ENCODE measurements around the gene CTXND2. TPM values are rescaled to one million over a fixed set of nuclear protein-coding genes. Genes with fewer than 3 reads are reported as not detected.
"Not testable (repeated sequence)": the region's sequence is repeated elsewhere in the genome, so short reads cannot be mapped to it uniquely, and the experiment has no call there.

Gene CTXND2
- total and polyA plus RNA-seq, 2 donors (not counting 3 experiments of a cell fraction or from before 2014, with no cell fraction given): not detected

GRCh38 chr1:150881331-150882070, 5.4 kb upstream of the CTXND2 start:
- POLR2A ChIA-PET: no interaction called here
- dilution Hi-C loops (cut with MboI; ENCODE audit: extremely low pct_ligation_motif_present, low sequenced_read_pairs): no loop called here
- FAIRE-seq (no peak), DNase-seq (ENCODE audit: low read depth, low spot score) (no peak)
- Histone ChIP-seq H3K79me2 (ENCODE audit: control insufficient read depth, insufficient read depth, low read length) (no peaks in the 10 kb centered on the region), H3K9ac (replicated peaks; ENCODE audit: extremely low read depth, insufficient read depth, low read length) (no peak overlapping the region), H3K4me3 (replicated peaks in 1 of 3; ENCODE audit: insufficient read depth in 1 of 3, low read depth in 1 of 3, low read length in 3 of 3) (no peak overlapping the region), H4K20me1 (replicated peaks; ENCODE audit: control insufficient read depth, extremely low read depth, insufficient read depth, low read length) (no peaks in the 10 kb centered on the region), H3K36me3 (ENCODE audit: control insufficient read depth in 2 of 2, extremely low read depth in 1 of 2, insufficient read depth in 2 of 2, low read length in 2 of 2) (no peaks in the 10 kb centered on the region), H3K9me3 (replicated peaks; ENCODE audit: control insufficient read depth, insufficient read depth, low read length) (no peaks in the 10 kb centered on the region), H3K4me1 (ENCODE audit: control insufficient read depth, extremely low read depth, insufficient read depth, low read length) (no peaks in the 10 kb centered on the region), H3K4me2 (ENCODE audit: insufficient read depth, low read length) (no peak overlapping the region), H3K27me3 (ENCODE audit: control insufficient read depth in 2 of 2, insufficient read depth in 2 of 2, low read length in 2 of 2) (peaks cover 0 to 3% of the 10 kb centered on the region in 2 experiments), H3K27ac (ENCODE audit: insufficient read depth, low read depth, low read length) (no peak overlapping the region), H3K9me1 (replicated peaks; ENCODE audit: control insufficient read depth, extremely low read depth, insufficient read depth, low read length) (no peaks in the 10 kb centered on the region), H2AFZ (ENCODE audit: low read depth, low read length) (no peak overlapping the region)
- CTCF ChIA-PET: no interaction called here
- no peak for TF ChIP-seq GATA2 (IDR thresholded peaks at IDR 0.05; ENCODE audit: insufficient read depth, insufficient read length, low read depth, low read length)
- TF ChIP-seq JUN (IDR thresholded peaks at IDR 0.05; ENCODE audit: borderline replicate concordance, insufficient read depth, insufficient read length, low read depth): no peak
- no peak for TF ChIP-seq POLR2A (IDR thresholded peaks at IDR 0.05; ENCODE audit: low read depth, low read length)
- no peak for TF ChIP-seq EZH2 (IDR thresholded peaks at IDR 0.05; ENCODE audit: borderline replicate concordance, low read depth, low read length, severe bottlenecking)
- no peak for TF ChIP-seq MYC (IDR thresholded peaks at IDR 0.05; ENCODE audit: low read depth, low read length)
- no peak for TF ChIP-seq FOS (IDR thresholded peaks at IDR 0.05; ENCODE audit: borderline replicate concordance, insufficient read depth, low read length)
- TF ChIP-seq POLR2AphosphoS5 (IDR thresholded peaks at IDR 0.05; ENCODE audit: insufficient read depth, low read depth, low read length): no peak
- no peak for TF ChIP-seq MAX (IDR thresholded peaks at IDR 0.05; ENCODE audit: insufficient read depth, insufficient read length)
- TF ChIP-seq CTCF (IDR thresholded peaks at IDR 0.05; ENCODE audit: extremely low read depth in 1 of 2, insufficient read depth in 1 of 2, low read depth in 1 of 2, low read length in 2 of 2): no peak
- intact Hi-C loops (cut with micrococcal nuclease): no loop called here
- BruUV-seq (replicated peaks): no TSS peak

- H2AFZ ChIP-seq (ENCODE audit: low read depth, low read length): not testable (repeated sequence)
These were observed 3.8 kb upstream of the CTXND2 start for GRCh38 chr1:150883121-150883520.

More at GRCh38 chr1:150883121-150883520, 3.8 kb upstream of the CTXND2 start:
- H3K4me3 ChIP-seq (replicated peaks in 1 of 3; ENCODE audit: insufficient read depth in 1 of 3, low read depth in 1 of 3, low read length in 3 of 3); FAIRE-seq; H3K79me2 ChIP-seq (ENCODE audit: control insufficient read depth, insufficient read depth, low read length); intact Hi-C loops (cut with micrococcal nuclease); H3K36me3 ChIP-seq (ENCODE audit: control insufficient read depth in 2 of 2, extremely low read depth in 1 of 2, insufficient read depth in 2 of 2, low read length in 2 of 2); H3K9me1 ChIP-seq (replicated peaks; ENCODE audit: control insufficient read depth, extremely low read depth, insufficient read depth, low read length); H4K20me1 ChIP-seq (replicated peaks; ENCODE audit: control insufficient read depth, extremely low read depth, insufficient read depth, low read length); dilution Hi-C loops (cut with MboI; ENCODE audit: extremely low pct_ligation_motif_present, low sequenced_read_pairs); H3K27me3 ChIP-seq (ENCODE audit: control insufficient read depth in 2 of 2, insufficient read depth in 2 of 2, low read length in 2 of 2); BruUV-seq (replicated peaks); H3K9me3 ChIP-seq (replicated peaks; ENCODE audit: control insufficient read depth, insufficient read depth, low read length); POLR2A ChIA-PET; H3K4me2 ChIP-seq (ENCODE audit: insufficient read depth, low read length); H3K9ac ChIP-seq (replicated peaks; ENCODE audit: extremely low read depth, insufficient read depth, low read length); DNase-seq (ENCODE audit: low read depth, low spot score); H3K27ac ChIP-seq (ENCODE audit: insufficient read depth, low read depth, low read length); CTCF ChIA-PET; H3K4me1 ChIP-seq (ENCODE audit: control insufficient read depth, extremely low read depth, insufficient read depth, low read length): not testable (repeated sequence)

All from endothelial cell of umbilical vein (primary cell).